ENCODE measurements around the gene ANXA4.
A peak's percentile ranks its signal among the peaks of the same experiment; 100 is the strongest.
"Not testable (repeated sequence)": the region's sequence is repeated elsewhere in the genome, so short reads cannot be mapped to it uniquely, and the experiment has no call there.

Gene ANXA4

DNA sequence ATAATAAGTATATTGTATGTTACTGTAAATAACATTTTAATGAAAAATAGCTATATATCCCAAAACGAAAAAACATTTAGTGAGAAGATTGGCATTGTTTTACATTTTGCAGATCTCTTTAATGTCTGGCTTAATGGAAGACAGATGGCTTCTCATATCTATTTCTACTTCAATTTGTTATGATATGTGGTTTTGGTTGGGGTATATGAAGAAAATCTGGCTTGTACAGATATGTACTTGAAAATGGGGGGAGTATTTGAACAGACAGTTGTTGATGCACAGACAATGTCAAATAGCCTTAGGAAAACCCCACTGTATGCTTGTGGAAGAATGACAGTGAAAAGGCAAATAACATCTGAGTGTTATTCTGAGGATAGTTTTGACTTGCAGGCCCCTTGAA is 64.0 kb downstream of the ANXA4 start:
- no peak for DNase-seq (ENCODE audit: low spot score)

GRCh38 chr2:69807821-69808540 is 66.0 kb downstream of the ANXA4 start:
- no peak for DNase-seq (ENCODE audit: low spot score)

- DNase-seq (ENCODE audit: low spot score): no peak
Observed at GRCh38 chr2:69810550-69810949, 68.6 kb downstream of the ANXA4 start.

DNA sequence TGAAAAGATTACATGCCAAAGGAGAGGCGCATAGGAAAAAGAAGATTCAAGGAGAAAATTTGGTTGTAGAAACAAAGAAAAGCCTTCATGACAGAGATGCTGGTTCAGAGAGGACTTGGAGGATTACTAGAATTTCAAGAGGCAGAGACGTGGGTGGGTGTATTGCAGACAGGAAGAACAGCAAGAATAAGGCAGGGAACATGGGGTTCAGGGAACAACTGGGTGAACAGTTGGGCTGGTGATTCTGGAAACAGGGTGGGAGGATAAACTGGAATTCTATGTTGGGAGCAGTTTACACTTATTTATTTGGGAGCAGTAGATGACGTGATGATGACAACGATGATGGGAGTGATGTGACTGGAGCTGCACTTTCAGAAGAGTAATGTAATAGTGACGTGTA is 69.1 kb downstream of the ANXA4 start:
- no peak for DNase-seq (ENCODE audit: low spot score)

DNA sequence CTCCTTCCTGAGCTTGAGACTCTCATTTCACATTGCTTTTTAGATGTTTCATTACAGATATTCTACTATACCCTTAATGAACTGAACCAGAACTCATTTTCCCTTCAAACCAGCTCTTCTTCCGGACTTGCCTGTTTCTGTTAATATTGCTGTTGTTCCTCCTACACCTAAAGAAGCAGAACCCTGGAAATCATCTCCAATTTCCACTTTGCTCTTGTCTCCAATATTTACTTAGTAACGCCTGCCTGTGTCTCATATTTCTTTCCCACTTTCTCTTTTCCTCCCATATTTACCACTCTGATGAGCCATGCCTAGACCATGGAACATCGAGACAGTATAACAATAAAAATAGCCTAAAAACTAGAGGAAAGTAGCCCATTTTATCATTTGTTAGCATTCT is 69.7 kb downstream of the ANXA4 start:
- no peak for DNase-seq (ENCODE audit: low spot score)

- DNase-seq (ENCODE audit: low spot score): no peak
Observed at GRCh38 chr2:69815717-69816116, 73.8 kb downstream of the ANXA4 start.

DNA sequence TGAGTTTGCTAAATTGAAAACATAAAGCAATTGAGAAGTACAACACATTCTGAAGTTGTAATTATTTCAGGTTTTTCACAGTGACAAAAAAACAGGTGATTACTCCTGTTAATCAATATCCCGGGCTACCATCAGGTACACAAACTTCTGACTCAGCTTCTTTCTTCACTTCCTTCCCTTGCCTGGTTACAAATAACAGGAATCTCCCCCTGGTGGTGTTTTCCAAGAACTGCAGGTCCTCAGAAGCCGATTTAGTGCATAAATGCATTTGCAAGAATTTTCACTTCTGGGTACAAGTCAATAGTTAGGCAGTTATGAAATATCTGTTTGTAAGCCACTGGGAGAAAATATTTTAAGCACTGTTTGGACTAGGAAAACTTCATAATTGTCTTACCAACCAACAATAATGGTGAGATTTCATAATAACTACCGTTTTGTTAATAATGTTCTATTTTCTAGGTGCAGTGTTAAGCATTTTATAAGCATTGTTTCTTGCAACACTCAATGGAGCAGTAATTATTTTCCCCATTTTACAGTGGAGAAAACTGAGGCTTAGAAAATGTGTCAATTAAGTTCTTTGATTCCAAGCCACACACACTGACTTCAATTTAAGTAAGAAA is 75.1 kb downstream of the ANXA4 start:
- DNase-seq (ENCODE audit: low spot score): peak; percentile 53

DNA sequence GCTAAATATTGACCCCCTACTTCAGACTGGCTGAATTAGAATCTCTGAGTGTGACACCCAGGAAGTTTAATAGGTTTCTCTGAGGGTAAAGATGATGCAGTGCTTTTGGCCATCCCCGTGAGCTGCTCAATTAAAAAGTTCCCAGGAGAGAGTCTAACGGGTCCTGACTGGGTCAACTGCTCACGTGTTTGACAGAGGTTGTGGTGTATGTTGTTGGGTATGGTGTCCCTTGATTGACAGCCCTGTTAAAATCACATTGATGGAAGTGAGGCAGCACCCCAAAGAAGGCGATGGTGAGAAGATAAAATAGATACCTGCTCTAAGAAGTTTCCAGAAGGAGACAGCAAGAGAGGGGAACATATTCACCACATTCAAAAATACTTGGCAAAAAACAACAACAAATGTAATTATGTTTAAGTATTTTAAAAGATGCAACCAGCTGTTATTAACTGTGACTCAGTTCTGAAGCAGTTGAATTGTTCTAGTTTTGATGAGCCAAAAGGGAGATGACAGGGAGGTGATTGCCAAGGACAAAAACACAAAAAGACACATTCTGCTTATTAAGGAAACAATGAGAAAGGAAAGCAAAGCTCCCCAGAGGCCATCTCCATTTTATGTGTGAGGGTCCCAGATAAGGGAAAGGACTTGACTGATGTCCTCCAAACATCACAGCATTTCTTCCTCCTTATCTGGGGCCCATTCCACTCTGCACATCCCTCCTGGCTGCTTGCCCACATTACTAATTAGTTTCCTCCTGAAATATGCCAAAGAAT is 76.0 kb downstream of the ANXA4 start:
- no peak for DNase-seq (ENCODE audit: low spot score)

- DNase-seq (ENCODE audit: low spot score): no peak
Observed at GRCh38 chr2:69827796-69828540, 86.0 kb downstream of the ANXA4 start.

DNA sequence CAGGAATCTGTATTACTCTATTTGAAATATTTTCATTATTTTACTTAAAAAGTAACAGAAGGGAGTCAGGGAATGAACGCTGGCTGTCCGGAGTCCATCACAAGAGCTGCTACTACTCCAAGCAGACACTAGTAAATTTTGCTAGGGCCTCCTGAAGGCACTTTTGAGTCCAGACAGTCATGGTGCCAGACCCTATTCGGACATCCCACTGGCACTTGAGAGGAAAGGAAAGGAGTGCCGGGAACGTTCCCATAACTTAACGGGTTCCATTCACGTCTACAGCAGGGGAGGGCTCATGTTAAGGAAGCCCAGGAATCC is 87.0 kb downstream of the ANXA4 start:
- no peak for DNase-seq (ENCODE audit: low spot score)

- peak; percentile 85 for DNase-seq (ENCODE audit: low spot score)
Observed at GRCh38 chr2:69829256-69830044, 87.5 kb downstream of the ANXA4 start, which contains the start of gene GMCL1. TSS of gene GMCL1 (plus strand) at chr2:69829660. CDS start at chr2:69829893, 233 bp downstream.

GRCh38 chr2:69830045-69830905 is 88.3 kb downstream of the ANXA4 start:
- peak; percentile 41 for DNase-seq (ENCODE audit: low spot score)

GRCh38 chr2:69830906-69831241 is 88.9 kb downstream of the ANXA4 start:
- not testable (repeated sequence) for DNase-seq (ENCODE audit: low spot score)

DNA sequence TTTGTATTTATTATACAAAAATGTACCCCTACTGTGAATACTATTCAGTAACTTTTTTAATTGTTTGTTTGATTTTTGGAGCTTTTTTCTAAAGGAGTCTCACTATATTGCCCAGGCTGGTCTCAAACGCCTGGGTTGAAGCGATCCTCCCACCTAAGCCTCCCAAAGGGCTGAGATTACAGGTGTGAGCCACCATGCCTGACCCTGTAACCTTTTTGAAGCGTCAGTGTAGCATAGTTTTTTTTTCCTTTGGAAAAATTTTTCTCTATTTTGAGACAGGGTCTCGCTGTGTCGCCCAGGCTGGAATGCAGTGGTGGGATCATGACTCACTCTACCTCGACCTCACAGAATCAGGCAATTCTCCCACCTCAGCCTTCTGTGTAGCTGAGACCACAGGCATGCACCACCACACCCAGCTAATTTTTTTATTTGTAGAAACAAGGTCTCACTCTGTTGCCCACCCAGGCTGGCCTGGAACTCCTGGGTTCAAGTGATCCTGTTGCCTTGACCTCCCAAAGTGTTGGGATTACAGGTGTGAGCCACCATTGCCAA is 89.5 kb downstream of the ANXA4 start:
- no peak for DNase-seq (ENCODE audit: low spot score)

DNA sequence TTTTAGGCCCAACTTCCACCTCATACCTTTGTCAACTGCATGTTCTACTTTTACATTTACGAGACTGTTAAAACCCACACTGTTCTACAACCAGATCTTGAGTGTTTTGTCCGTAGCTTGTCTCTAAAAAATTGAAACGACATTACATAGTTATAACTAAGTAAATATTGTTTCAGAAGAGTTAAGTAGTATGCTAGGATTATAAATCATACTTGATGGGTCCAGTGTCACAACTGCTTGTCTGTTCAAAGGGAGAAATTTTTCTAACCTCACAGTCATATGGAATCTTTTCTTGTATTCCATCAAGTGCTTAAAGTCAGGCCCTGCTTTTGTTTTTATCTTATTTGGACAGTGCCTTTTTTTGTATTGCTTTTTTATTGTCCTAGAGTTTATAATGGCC is 91.8 kb downstream of the ANXA4 start:
- DNase-seq (ENCODE audit: low spot score): no peak

DNA sequence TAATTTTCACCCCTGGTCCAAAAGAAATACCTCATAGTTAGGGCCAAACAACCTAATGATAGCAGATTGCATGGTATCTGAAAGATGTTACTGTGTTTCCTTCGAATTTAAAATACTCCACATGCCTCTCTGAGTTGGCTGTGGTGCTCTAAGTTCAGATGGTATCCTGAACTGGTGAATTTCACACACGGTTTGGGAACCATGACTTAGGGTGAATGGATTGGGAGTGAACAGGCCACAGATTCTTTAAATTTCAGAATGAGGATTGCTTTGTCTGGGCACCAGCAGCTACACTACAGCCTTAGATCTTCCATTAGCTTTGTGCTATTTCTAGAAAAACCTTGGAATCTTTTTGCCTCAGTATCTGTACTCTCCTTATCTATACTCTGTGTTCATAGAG is 93.7 kb downstream of the ANXA4 start:
- DNase-seq (ENCODE audit: low spot score): no peak

DNA sequence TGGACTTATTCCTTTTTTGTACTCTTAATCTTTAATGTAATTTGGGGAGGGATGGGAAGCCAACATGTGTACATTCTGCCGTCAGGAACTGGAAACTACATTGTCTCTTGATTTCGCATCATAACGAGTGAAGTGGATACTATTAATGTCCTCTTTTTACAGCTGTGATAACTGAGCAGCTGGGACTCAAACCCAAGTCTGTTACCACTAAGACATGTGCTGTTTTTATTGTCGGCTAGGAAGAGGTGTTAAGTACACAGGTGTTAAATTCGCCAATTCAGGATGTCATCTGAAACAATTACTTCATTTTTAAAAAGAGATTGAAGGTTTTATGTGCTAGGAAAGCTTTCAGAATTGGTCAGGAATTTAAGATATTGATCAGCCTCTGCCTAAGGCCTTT is 94.4 kb downstream of the ANXA4 start:
- no peak for DNase-seq (ENCODE audit: low spot score)

DNA sequence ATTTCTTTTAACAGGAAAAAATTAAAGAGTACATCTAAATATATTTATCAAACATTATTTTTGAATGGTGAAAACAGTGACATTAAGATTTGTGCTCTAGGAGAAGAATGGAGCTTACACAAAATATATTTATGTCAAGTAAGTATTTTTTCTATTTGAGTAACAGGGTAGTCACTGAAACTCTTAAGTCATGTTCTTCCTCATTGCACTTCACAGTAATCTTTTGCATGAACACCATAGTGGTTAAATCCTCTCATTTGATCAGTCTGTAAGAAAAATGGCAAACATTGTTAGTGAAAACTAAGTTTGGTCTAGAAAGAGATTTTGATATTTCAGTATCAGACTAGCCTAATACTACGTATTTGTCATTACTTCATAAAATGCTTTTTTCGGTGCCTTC is 95.6 kb downstream of the ANXA4 start:
- no peak for DNase-seq (ENCODE audit: low spot score)

GRCh38 chr2:69843993-69844392 is 102.1 kb downstream of the ANXA4 start:
- no peak for DNase-seq (ENCODE audit: low spot score)

GRCh38 chr2:69844560-69844959 is 102.6 kb downstream of the ANXA4 start:
- no peak for DNase-seq (ENCODE audit: low spot score)

Data from HuH-7 (cell line).